Vagina (tissue), 2 donors: ENCODE data around the gene TMEM200C.

Experiments
- CTCF ChIP-seq, 3 experiments: fragments of 450-650 bp in 2 of 3; fragments of 200-600 bp in 1 of 3; sonication (generic) in 1 of 3; IDR thresholded peaks; one replicate each; pipeline ENCODE4 v1.5.1; 2017 to 2019; ENCODE audit warnings: antibody characterized with exemption in 3 of 3, mild to moderate bottlenecking in 2 of 3, moderate library complexity in 2 of 3
- POLR2A ChIP-seq, 2 donors: fragments of 450-650 bp; IDR thresholded peaks; one replicate each; pipeline ENCODE4 v1.6.1; 2017; ENCODE audit warnings: antibody characterized with exemption in 2 of 2, mild to moderate bottlenecking in 2 of 2, moderate library complexity in 2 of 2

GRCh38 chr18:5841518-5841917 is 53.8 kb downstream of the TMEM200C start:
- no peak for TF ChIP-seq POLR2A (IDR thresholded peaks at IDR 0.05)
- no peak for TF ChIP-seq CTCF (IDR thresholded peaks at IDR 0.05)
